Dermis lymphatic vessel endothelial cell (primary cell): ENCODE measurements around the gene DPY19L2. TPM values are rescaled to one million over a fixed set of nuclear protein-coding genes. Genes with fewer than 3 reads are reported as not detected.

Source experiments
- total RNA-seq: library from RNA; depleted of rRNA; stranded (reverse); fragments of >200 nt; gene quantifications from 2 replicates; pipeline ENCODE4 v1.2.1, GENCODE V29; 2014

Gene DPY19L2
- 0.17 and 0.43 TPM in 2 replicates for total RNA-seq

DNA sequence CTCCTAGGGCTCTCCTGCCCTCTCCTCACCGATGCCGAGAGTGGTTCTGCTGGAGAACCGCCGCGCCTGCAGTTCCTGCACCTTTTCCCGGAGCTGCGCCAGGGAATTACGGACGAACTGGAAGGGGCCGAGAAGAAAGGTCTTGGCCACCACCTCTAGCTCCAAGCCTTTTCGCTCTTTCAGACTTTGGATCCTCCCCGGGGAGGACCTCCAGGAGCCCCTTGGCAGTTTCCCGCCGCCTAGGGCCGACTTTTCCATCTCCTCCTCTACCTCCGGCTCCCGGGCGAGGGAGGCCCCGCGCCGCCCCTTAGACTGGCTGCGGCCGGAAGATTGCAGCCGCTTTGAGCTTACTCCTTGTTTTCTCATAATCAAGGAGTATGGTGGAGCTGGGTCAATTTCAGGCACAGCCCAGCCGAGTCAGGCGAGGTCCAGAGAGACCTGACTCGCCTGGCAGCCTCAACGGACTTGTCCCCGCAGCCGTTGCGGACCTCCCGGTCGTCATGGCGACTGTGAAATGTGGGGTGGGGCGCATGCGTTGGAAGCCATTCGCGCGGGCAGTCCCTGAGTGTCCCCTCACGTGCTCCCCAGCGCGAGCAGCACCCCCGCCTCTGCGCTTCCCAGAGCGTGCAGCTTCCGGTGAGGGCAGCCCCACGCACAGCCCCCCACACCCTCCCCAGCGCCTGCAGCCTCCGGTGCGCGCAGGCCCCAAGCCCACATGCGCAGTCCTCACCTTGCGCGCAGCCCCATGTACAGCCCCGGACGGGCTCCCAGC is at the start of gene DPY19L2:
Gene DPY19L2 (minus strand): TSS at position 466 of the 772 bp plus-strand sequence. CDS start 100 bp downstream, at position 366.

Other genes with a start within 250 kb of the DPY19L2 start
- 8.6 and 15.6 TPM in 2 replicates for gene RXYLT1, start 111.4 kb upstream of the DPY19L2 start, total RNA-seq
- 2.1 and 5.9 TPM in 2 replicates for gene SRGAP1, start 176.2 kb upstream of the DPY19L2 start, total RNA-seq